ENCODE results near the gene EHD4.

EHD4 gene

GRCh38 chr15:41958002-41958420 lies 14.3 kb downstream of the EHD4 start:
- no peaks in the 10 kb centered on the region for H3K79me1 ChIP-seq (ENCODE audit: low read depth, low read length)
- H2AFZ ChIP-seq (ENCODE audit: low read length), result no peak overlapping the region
- no peak overlapping the region for H4K91ac ChIP-seq (ENCODE audit: low read depth, low read length, poor library complexity)
- no peak overlapping the region for H3K4me2 ChIP-seq (ENCODE audit: insufficient read depth, low read length, poor library complexity, severe bottlenecking)
- H2BK120ac ChIP-seq (ENCODE audit: low read depth, low read length), result no peak overlapping the region
- H3K14ac ChIP-seq (ENCODE audit: low read length), result no peak overlapping the region
- no peak for DNase-seq (ENCODE audit: low spot score)
- H3K9ac ChIP-seq (ENCODE audit: low read depth, low read length, poor library complexity), result no peak overlapping the region
- H3K18ac ChIP-seq (ENCODE audit: low read length), result no peak overlapping the region
- peaks cover 0 to 7% of the 10 kb centered on the region in 2 donors for H3K4me1 ChIP-seq (ENCODE audit: control insufficient read depth in 2 of 2, insufficient read depth in 1 of 2, low read depth in 1 of 2, low read length in 2 of 2)
- no peak overlapping the region for H3K4ac ChIP-seq (ENCODE audit: low read length)
- H3K4me3 ChIP-seq (ENCODE audit: low read length in 2 of 2), result no peak overlapping the region
- no CpG with 5 or more reads among the region's 7 CpGs for WGBS, 2 donors (ENCODE audit: extremely low coverage in 2 of 2, insufficient read length in 2 of 2, insufficient replicate concordance in 1 of 2)
- H2BK12ac ChIP-seq (ENCODE audit: low read length), result no peak overlapping the region
- no peak overlapping the region for H2BK15ac ChIP-seq (ENCODE audit: low read length)
- H2BK5ac ChIP-seq (ENCODE audit: low read length), result no peak overlapping the region
- H2AK5ac ChIP-seq (ENCODE audit: low read depth, low read length), result no peak overlapping the region
- no peaks in the 10 kb centered on the region for H3K27me3 ChIP-seq (ENCODE audit: control insufficient read depth in 3 of 3, insufficient read depth in 3 of 3, low read depth in 1 of 3, low read length in 3 of 3)
- H3K36me3 ChIP-seq (replicated peaks in 1 of 2; ENCODE audit: control insufficient read depth in 2 of 2, insufficient read depth in 2 of 2, low read length in 2 of 2), result peaks cover 2 to 4% of the 10 kb centered on the region in 2 donors
- no peak overlapping the region for H3K23ac ChIP-seq (ENCODE audit: low read depth, low read length, poor library complexity)
- H4K8ac ChIP-seq (ENCODE audit: low read depth, low read length), result no peak overlapping the region
- H3K9me3 ChIP-seq (replicated peaks in 1 of 2; ENCODE audit: control insufficient read depth in 2 of 2, insufficient read depth in 1 of 2, low read depth in 1 of 2, low read length in 2 of 2), result peaks cover 0 to 3% of the 10 kb centered on the region in 2 donors
- no peak overlapping the region for H3K27ac ChIP-seq (replicated peaks; ENCODE audit: low read length)

DNA sequence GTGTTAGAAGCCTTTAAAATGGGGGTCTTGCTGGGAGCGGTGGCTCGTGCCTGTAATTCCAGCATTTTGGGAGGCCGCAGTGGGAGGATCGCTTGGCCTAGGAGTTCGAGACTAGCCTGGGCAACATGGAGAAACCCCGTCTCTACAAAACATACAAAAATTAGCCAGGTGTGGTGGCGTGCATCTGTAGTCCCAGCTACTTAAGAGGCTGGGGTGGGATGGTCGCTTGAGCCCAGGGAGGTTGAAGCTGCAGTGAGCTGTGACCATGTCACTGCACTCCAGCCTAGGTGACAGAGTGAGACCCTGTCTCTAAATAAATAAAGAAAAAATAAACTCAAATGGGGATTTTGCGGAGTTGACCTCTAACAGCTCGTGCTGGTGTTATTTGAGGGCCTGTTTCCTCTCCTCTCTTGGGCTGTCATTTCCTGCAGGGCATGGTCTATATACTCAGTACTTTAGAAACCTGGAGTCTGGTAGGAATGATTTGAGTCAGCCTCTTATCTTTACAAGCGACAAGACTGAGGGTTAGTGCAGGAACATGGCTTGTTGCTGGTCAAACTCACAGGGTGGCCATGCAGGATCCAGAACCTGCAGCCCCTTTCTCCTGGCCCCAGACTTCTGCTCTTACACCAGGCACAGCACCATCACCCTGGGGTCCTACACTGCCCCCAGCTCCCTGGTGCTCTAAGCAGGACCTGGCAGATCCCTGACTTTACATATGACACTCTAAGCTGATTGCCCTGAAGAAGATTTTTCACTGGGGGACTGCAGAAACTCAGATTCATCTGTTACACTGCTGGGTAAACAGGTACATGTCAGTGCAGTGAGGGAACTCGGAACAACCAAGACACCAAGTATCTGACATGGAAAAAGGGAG lies 15.1 kb downstream of the EHD4 start:
- H3K4me3 ChIP-seq (ENCODE audit: low read length in 2 of 2), result no peak overlapping the region
- no peak overlapping the region for H4K91ac ChIP-seq (ENCODE audit: low read depth, low read length, poor library complexity)
- no peak overlapping the region for H3K14ac ChIP-seq (ENCODE audit: low read length)
- no peak overlapping the region for H3K18ac ChIP-seq (ENCODE audit: low read length)
- no peak overlapping the region for H3K27ac ChIP-seq (replicated peaks; ENCODE audit: low read length)
- no peaks in the 10 kb centered on the region for H3K79me1 ChIP-seq (ENCODE audit: low read depth, low read length)
- peaks cover 0 to 3% of the 10 kb centered on the region in 2 donors for H3K9me3 ChIP-seq (replicated peaks in 1 of 2; ENCODE audit: control insufficient read depth in 2 of 2, insufficient read depth in 1 of 2, low read depth in 1 of 2, low read length in 2 of 2)
- DNase-seq (ENCODE audit: low spot score), result no peak
- no peak overlapping the region for H2BK120ac ChIP-seq (ENCODE audit: low read depth, low read length)
- H2BK12ac ChIP-seq (ENCODE audit: low read length), result no peak overlapping the region
- H3K23ac ChIP-seq (ENCODE audit: low read depth, low read length, poor library complexity), result no peak overlapping the region
- H2BK15ac ChIP-seq (ENCODE audit: low read length), result no peak overlapping the region
- no peak overlapping the region for H3K4me2 ChIP-seq (ENCODE audit: insufficient read depth, low read length, poor library complexity, severe bottlenecking)
- no peak overlapping the region for H3K4ac ChIP-seq (ENCODE audit: low read length)
- H4K8ac ChIP-seq (ENCODE audit: low read depth, low read length), result no peak overlapping the region
- H3K36me3 ChIP-seq (replicated peaks in 1 of 2; ENCODE audit: control insufficient read depth in 2 of 2, insufficient read depth in 2 of 2, low read length in 2 of 2), result peaks cover 4 to 9% of the 10 kb centered on the region in 2 donors
- no peaks in the 10 kb centered on the region for H3K27me3 ChIP-seq (ENCODE audit: control insufficient read depth in 3 of 3, insufficient read depth in 3 of 3, low read depth in 1 of 3, low read length in 3 of 3)
- no peak overlapping the region for H2AK5ac ChIP-seq (ENCODE audit: low read depth, low read length)
- no peak overlapping the region for H2AFZ ChIP-seq (ENCODE audit: low read length)
- no peak overlapping the region for H3K9ac ChIP-seq (ENCODE audit: low read depth, low read length, poor library complexity)
- no CpG with 5 or more reads among the region's 12 CpGs for WGBS, 2 donors (ENCODE audit: extremely low coverage in 2 of 2, insufficient read length in 2 of 2, insufficient replicate concordance in 1 of 2)
- H3K4me1 ChIP-seq (ENCODE audit: control insufficient read depth in 2 of 2, insufficient read depth in 1 of 2, low read depth in 1 of 2, low read length in 2 of 2), result peaks cover 0 to 7% of the 10 kb centered on the region in 2 donors
- H2BK5ac ChIP-seq (ENCODE audit: low read length), result no peak overlapping the region

GRCh38 chr15:41955807-41956525 lies 16.4 kb downstream of the EHD4 start:
- Histone ChIP-seq H3K27ac (replicated peaks; ENCODE audit: low read length) (peak overlapping the region; percentile 1), H3K27me3 (ENCODE audit: control insufficient read depth in 3 of 3, insufficient read depth in 3 of 3, low read depth in 1 of 3, low read length in 3 of 3) (no peaks in the 10 kb centered on the region), H3K4me2 (ENCODE audit: insufficient read depth, low read length, poor library complexity, severe bottlenecking) (no peak overlapping the region), H2BK120ac (ENCODE audit: low read depth, low read length) (no peak overlapping the region), H3K79me1 (ENCODE audit: low read depth, low read length) (no peaks in the 10 kb centered on the region), H3K14ac (ENCODE audit: low read length) (no peak overlapping the region), H2BK15ac (ENCODE audit: low read length) (no peak overlapping the region), H3K9me3 (replicated peaks in 1 of 2; ENCODE audit: control insufficient read depth in 2 of 2, insufficient read depth in 1 of 2, low read depth in 1 of 2, low read length in 2 of 2) (no peaks in the 10 kb centered on the region), H3K4me3 (ENCODE audit: low read length in 2 of 2) (no peak overlapping the region), H2AFZ (ENCODE audit: low read length) (peak overlapping the region; percentile 68), H2AK5ac (ENCODE audit: low read depth, low read length) (no peak overlapping the region), H4K8ac (ENCODE audit: low read depth, low read length) (no peak overlapping the region), H3K4me1 (ENCODE audit: control insufficient read depth in 2 of 2, insufficient read depth in 1 of 2, low read depth in 1 of 2, low read length in 2 of 2) (peaks cover 0 to 7% of the 10 kb centered on the region in 2 donors), H3K9ac (ENCODE audit: low read depth, low read length, poor library complexity) (peak overlapping the region; percentile 38), H3K36me3 (replicated peaks in 1 of 2; ENCODE audit: control insufficient read depth in 2 of 2, insufficient read depth in 2 of 2, low read length in 2 of 2) (peaks cover 7 to 17% of the 10 kb centered on the region in 2 donors), H3K4ac (ENCODE audit: low read length) (no peak overlapping the region), H2BK12ac (ENCODE audit: low read length) (no peak overlapping the region), H3K18ac (ENCODE audit: low read length) (peak overlapping the region; percentile 52), H3K23ac (ENCODE audit: low read depth, low read length, poor library complexity) (no peak overlapping the region), H2BK5ac (ENCODE audit: low read length) (peak overlapping the region; percentile 44), H4K91ac (ENCODE audit: low read depth, low read length, poor library complexity) (no peak overlapping the region)
- no CpG with 5 or more reads among the region's 21 CpGs for WGBS, 2 donors (ENCODE audit: extremely low coverage in 2 of 2, insufficient read length in 2 of 2, insufficient replicate concordance in 1 of 2)
- no peak for DNase-seq (ENCODE audit: low spot score)

GRCh38 chr15:41955100-41955499 lies 17.3 kb downstream of the EHD4 start:
- Histone ChIP-seq H2AK5ac (ENCODE audit: low read depth, low read length) (no peak overlapping the region), H2BK120ac (ENCODE audit: low read depth, low read length) (no peak overlapping the region), H3K9me3 (replicated peaks in 1 of 2; ENCODE audit: control insufficient read depth in 2 of 2, insufficient read depth in 1 of 2, low read depth in 1 of 2, low read length in 2 of 2) (no peaks in the 10 kb centered on the region), H3K4me3 (ENCODE audit: low read length in 2 of 2) (no peak overlapping the region), H3K27ac (replicated peaks; ENCODE audit: low read length) (no peak overlapping the region), H3K27me3 (ENCODE audit: control insufficient read depth in 3 of 3, insufficient read depth in 3 of 3, low read depth in 1 of 3, low read length in 3 of 3) (no peaks in the 10 kb centered on the region), H2BK12ac (ENCODE audit: low read length) (no peak overlapping the region), H3K4me2 (ENCODE audit: insufficient read depth, low read length, poor library complexity, severe bottlenecking) (no peak overlapping the region), H3K4me1 (ENCODE audit: control insufficient read depth in 2 of 2, insufficient read depth in 1 of 2, low read depth in 1 of 2, low read length in 2 of 2) (peaks cover 0 to 10% of the 10 kb centered on the region in 2 donors), H3K4ac (ENCODE audit: low read length) (no peak overlapping the region), H3K36me3 (replicated peaks in 1 of 2; ENCODE audit: control insufficient read depth in 2 of 2, insufficient read depth in 2 of 2, low read length in 2 of 2) (peaks cover 9 to 17% of the 10 kb centered on the region in 2 donors), H3K79me1 (ENCODE audit: low read depth, low read length) (no peaks in the 10 kb centered on the region), H3K23ac (ENCODE audit: low read depth, low read length, poor library complexity) (no peak overlapping the region), H2BK15ac (ENCODE audit: low read length) (no peak overlapping the region), H3K9ac (ENCODE audit: low read depth, low read length, poor library complexity) (no peak overlapping the region), H4K8ac (ENCODE audit: low read depth, low read length) (no peak overlapping the region), H2BK5ac (ENCODE audit: low read length) (peak overlapping the region; percentile 44), H3K18ac (ENCODE audit: low read length) (no peak overlapping the region), H3K14ac (ENCODE audit: low read length) (no peak overlapping the region), H4K91ac (ENCODE audit: low read depth, low read length, poor library complexity) (no peak overlapping the region), H2AFZ (ENCODE audit: low read length) (no peak overlapping the region)
- no CpG with 5 or more reads among the region's 7 CpGs for WGBS, 2 donors (ENCODE audit: extremely low coverage in 2 of 2, insufficient read length in 2 of 2, insufficient replicate concordance in 1 of 2)
- no peak for DNase-seq (ENCODE audit: low spot score)

Data from neuronal stem cell (in vitro differentiated cells).